HEK293T (cell line): ENCODE results near the gene HOXC9.
A peak's percentile ranks its signal among the peaks of the same experiment; 100 is the strongest.

Experiments used
- CTCF ChIA-PET: fragments of 350-600 bp; formaldehyde crosslinking; extraction: SDS; loops from one replicate; lab custom pipeline; 2021; ENCODE audit warnings: antibody characterized with exemption, inconsistent platforms; lab: Yijun Ruan, JAX
- POLR2A ChIA-PET: fragments of 350-600 bp; formaldehyde crosslinking; extraction: SDS; loops from one replicate; lab custom pipeline; 2020; ENCODE audit warnings: antibody characterized with exemption, inconsistent platforms; lab: Yijun Ruan, JAX
- DNase-seq: peaks from one replicate; pipeline ENCODE4 v3.0.0; 2012; ENCODE audit warnings: mixed read lengths; ENCODE audit errors: extremely low spot score
- ARNT ChIP-seq: fragments of 450-650 bp; IDR thresholded peaks from 2 replicates; pipeline ENCODE4 v1.6.1; 2017; ENCODE audit warnings: mild to moderate bottlenecking
- BHLHE40 ChIP-seq: fragments of 450-650 bp; IDR thresholded peaks from 2 replicates; pipeline ENCODE4 v1.6.1; 2016; ENCODE audit warnings: mild to moderate bottlenecking, moderate library complexity, borderline replicate concordance
- CTBP1 ChIP-seq: fragments of 450-650 bp; IDR thresholded peaks from 2 replicates; pipeline ENCODE4 v1.6.1; 2016; ENCODE audit warnings: borderline replicate concordance
- ELF4 ChIP-seq: fragments of 450-650 bp; IDR thresholded peaks from 2 replicates; pipeline ENCODE4 v1.6.1; 2017; ENCODE audit warnings: antibody characterized with exemption
- FOXA1 ChIP-seq: fragments of 450-650 bp; IDR thresholded peaks from 2 replicates; pipeline ENCODE4 v1.6.1; 2016; ENCODE audit warnings: mild to moderate bottlenecking
- FOXK2 ChIP-seq: fragments of 450-650 bp; IDR thresholded peaks from 2 replicates; pipeline ENCODE4 v1.6.1; 2016; ENCODE audit warnings: mild to moderate bottlenecking
- FOXM1 ChIP-seq: fragments of 450-650 bp; IDR thresholded peaks from 2 replicates; pipeline ENCODE4 v1.6.1; 2017; ENCODE audit warnings: mild to moderate bottlenecking, borderline replicate concordance
- HDGF ChIP-seq: fragments of 450-650 bp; IDR thresholded peaks from 2 replicates; pipeline ENCODE4 v1.6.1; 2017; ENCODE audit warnings: antibody characterized with exemption, borderline replicate concordance
- L3MBTL2 ChIP-seq: fragments of 450-650 bp; conservative IDR thresholded peaks from 2 replicates; pipeline ENCODE4 v1.6.1; 2016; ENCODE audit warnings: mild to moderate bottlenecking
- LEF1 ChIP-seq: fragments of 450-650 bp; IDR thresholded peaks from 2 replicates; pipeline ENCODE4 v1.6.1; 2017; ENCODE audit warnings: mild to moderate bottlenecking, borderline replicate concordance
- NFRKB ChIP-seq: fragments of 450-650 bp; IDR thresholded peaks from 2 replicates; pipeline ENCODE4 v1.6.1; 2016; ENCODE audit warnings: mild to moderate bottlenecking, moderate library complexity
- SP1 ChIP-seq: fragments of 450-650 bp; IDR thresholded peaks from 2 replicates; pipeline ENCODE4 v1.6.1; 2017
- SUZ12 ChIP-seq: fragments of 450-650 bp; IDR thresholded peaks from 2 replicates; pipeline ENCODE4 v1.6.1; 2016; ENCODE audit warnings: mild to moderate bottlenecking
- TARDBP ChIP-seq: fragments of 450-650 bp; IDR thresholded peaks from 2 replicates; pipeline ENCODE4 v1.6.1; 2016
- ZNF384 ChIP-seq: fragments of 450-650 bp; IDR thresholded peaks from 2 replicates; pipeline ENCODE4 v1.6.1; 2016
- TF ChIP-seq, protein P1 (sequence below): fragments of 450-650 bp; IDR thresholded peaks from 2 replicates; pipeline ENCODE4 v1.6.1; 2016

Gene HOXC9

GRCh38 chr12:54050482-54050810, 50.5 kb downstream of the HOXC9 start:
- CTCF ChIA-PET: interaction anchor here (0.6 to 2.4 kb wide), 6 partner anchors 10 to 457 kb away, joined by 3 to 7 read pairs (median 4); no protein-coding TSS in a partner anchor
- TF ChIP-seq TARDBP (no peak), BHLHE40 (no peak), SP1 (no peak), FOXA1 (no peak), FOXK2 (no peak), L3MBTL2 (no peak), ZNF384 (no peak), FOXM1 (no peak), CTBP1 (no peak), LEF1 (no peak)
- TF ChIP-seq, protein P1, sequence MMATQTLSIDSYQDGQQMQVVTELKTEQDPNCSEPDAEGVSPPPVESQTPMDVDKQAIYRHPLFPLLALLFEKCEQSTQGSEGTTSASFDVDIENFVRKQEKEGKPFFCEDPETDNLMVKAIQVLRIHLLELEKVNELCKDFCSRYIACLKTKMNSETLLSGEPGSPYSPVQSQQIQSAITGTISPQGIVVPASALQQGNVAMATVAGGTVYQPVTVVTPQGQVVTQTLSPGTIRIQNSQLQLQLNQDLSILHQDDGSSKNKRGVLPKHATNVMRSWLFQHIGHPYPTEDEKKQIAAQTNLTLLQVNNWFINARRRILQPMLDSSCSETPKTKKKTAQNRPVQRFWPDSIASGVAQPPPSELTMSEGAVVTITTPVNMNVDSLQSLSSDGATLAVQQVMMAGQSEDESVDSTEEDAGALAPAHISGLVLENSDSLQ: no peak

GRCh38 chr12:54051026-54051842, 51.3 kb downstream of the HOXC9 start:
- POLR2A ChIA-PET: interaction anchor here (0.6 to 5.6 kb wide), 7 partner anchors 12 to 270 kb away, joined by 3 to 117 read pairs (median 3); partner anchors contain the start of gene HOXC5
- DNase-seq: no peak
- CTCF ChIA-PET: interaction anchor here (0.7 to 2.4 kb wide), 6 partner anchors 10 to 125 kb away, joined by 3 to 7 read pairs (median 4); no protein-coding TSS in a partner anchor
- TF ChIP-seq ELF4 (no peak), HDGF (no peak), FOXK2 (no peak)
- TF ChIP-seq, protein P1: no peak

More at GRCh38 chr12:54050482-54050810, 50.5 kb downstream of the HOXC9 start:
- POLR2A ChIA-PET: interaction anchor here (0.6 to 5.6 kb wide), 4 partner anchors 11 to 77 kb away, joined by 3 to 117 read pairs (median 3); partner anchors contain the start of gene HOXC5
- DNase-seq: no peak

DNA sequence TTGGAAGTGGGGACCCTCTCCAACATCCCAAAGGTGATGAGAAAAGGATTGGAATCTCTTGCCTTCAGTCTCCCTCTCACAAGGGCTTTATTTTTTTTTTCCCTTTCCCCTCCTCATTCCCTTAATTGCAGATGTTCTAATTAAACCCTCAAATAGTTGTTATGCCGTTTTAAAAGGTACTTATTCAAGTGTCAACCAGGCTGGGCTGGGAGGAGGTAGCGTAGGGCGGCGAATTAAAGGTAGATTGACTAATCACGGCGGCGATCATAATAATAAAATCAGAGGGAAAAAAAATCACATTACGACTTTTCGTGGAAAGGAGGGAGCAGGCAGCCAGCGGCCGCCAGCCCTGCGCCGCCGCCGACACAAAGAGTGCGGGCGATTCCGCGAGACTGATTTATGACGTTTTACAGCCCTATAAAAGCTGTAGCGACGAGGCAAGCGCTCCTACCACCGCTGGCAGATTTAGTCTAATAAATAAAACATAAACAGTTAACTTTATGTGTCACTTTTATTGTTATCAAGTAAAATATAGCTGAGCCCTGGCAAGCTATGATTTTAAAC, 52.0 kb downstream of the HOXC9 start:
- TF ChIP-seq ZNF384 (peak; percentile 93), ARNT (peak; percentile 92), CTBP1 (peak; percentile 100), FOXA1 (no peak), HDGF (no peak), NFRKB (no peak), SUZ12 (no peak), FOXK2 (no peak), BHLHE40 (no peak), LEF1 (peak; percentile 90), FOXM1 (peak; percentile 86; the same call in 1 of the 2 replicates), L3MBTL2 (no peak), SP1 (no peak), ELF4 (no peak), TARDBP (no peak)
- TF ChIP-seq, protein P1: peak; percentile 97
- peak; percentile 85 for DNase-seq
- ChIA-PET POLR2A (interaction anchor here (0.6 to 5.6 kb wide), 12 partner anchors 12 to 269 kb away, joined by 3 to 117 read pairs (median 4); partner anchors contain the start of gene HOXC5), CTCF (interaction anchor here (1.1 to 2.4 kb wide), 7 partner anchors 11 to 137 kb away, joined by 3 to 13 read pairs (median 4); partner anchors contain the start of genes HOXC5 and SMUG1)

DNA sequence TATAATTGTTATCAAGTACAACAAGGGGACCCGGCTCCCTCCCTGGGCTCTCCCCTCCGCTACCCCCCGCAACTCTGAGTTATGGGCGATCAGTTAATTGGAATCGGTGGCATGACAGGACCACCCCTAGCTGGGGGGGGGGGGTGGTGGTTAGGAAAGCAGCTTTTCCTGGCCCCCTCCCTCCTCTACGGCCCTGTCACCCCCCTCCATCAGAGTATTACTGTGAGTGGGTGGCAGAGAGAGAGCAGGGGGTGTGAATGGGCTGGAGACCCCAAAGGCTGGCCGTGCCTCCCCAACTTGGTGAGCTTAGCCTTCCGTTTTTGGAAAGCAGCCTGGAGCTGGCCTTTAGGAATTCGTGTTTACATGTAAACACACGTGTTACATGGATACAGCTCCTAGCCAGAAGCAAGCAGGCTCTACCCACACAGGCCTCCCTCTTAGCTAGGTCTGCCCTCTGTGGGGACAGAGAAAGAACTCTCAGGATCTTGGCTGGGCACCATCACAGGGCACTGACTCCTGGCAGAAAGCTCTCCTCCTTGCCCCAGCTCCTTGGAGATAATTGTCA, 52.6 kb downstream of the HOXC9 start:
- TF ChIP-seq L3MBTL2 (no peak), ARNT (no peak), FOXK2 (no peak), SUZ12 (no peak), ZNF384 (no peak)
- TF ChIP-seq, protein P1: no peak
- ChIA-PET CTCF (interaction anchor here (0.7 to 2.4 kb wide), 11 partner anchors 12 to 149 kb away, joined by 3 to 13 read pairs (median 4); partner anchors contain the start of genes HOXC10, HOXC5 and SMUG1), POLR2A (interaction anchor here (0.9 to 5.6 kb wide), 12 partner anchors 13 to 227 kb away, joined by 3 to 117 read pairs (median 4); partner anchors contain the start of gene HOXC5)
- peak; percentile 41 for DNase-seq
